GM08714 (cell line): ENCODE results near the gene ASNS.

Experiments
- H3K4me3 ChIP-seq: fragments of 200-500 bp; sonication (Bioruptor generic); 2 replicates; pipeline ENCODE4 v1.5.1; 2014; ENCODE audit warnings: mild to moderate bottlenecking, low read length, inconsistent platforms
- ZNF274 ChIP-seq: IDR thresholded peaks from 2 replicates; pipeline ENCODE4 v1.6.1; 2012; ENCODE audit warnings: mild to moderate bottlenecking, low read depth, low read length

Gene ASNS

DNA sequence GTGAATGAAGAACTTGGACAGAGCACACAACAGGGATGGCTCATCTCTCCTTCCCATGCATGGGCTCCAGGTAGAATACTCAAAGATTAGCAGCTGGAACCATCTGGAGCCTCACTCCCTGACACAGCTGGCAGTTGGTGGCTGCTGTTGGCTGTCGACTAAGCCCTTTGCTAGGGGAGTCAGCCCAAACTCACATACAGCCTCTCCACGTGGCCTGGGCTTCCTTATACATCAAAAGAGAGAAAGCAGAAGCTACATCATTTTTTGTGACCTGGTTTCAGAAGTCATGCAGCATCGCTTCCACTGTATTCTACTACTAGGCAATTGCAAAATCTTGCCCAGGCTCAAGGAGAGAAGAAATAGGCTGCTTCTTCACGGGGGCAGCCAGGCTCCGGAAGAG, 24.4 kb downstream of the ASNS start:
- H3K4me3 ChIP-seq = no peak overlapping the region
- no peak for TF ChIP-seq ZNF274

DNA sequence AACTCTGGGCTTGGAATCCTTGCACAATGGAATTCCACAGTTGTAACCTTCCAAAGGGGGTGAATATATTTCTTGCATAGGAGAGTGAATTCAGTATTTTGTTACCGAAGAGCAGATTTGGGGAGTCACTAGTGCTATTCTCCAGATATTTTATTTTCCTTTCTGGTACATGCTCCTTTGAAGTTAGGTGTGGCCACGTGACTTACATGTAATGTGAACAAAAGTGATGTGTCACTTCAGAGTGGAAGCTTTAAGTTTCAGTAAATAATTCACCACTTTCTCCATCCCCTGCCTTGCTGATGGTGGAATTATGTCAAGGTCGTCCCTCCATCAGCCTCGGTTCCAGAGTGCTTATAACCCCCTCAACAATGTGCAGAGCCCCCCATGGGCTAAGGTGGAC, 25.3 kb downstream of the ASNS start:
- TF ChIP-seq ZNF274 = no peak
- H3K4me3 ChIP-seq = no peak overlapping the region

DNA sequence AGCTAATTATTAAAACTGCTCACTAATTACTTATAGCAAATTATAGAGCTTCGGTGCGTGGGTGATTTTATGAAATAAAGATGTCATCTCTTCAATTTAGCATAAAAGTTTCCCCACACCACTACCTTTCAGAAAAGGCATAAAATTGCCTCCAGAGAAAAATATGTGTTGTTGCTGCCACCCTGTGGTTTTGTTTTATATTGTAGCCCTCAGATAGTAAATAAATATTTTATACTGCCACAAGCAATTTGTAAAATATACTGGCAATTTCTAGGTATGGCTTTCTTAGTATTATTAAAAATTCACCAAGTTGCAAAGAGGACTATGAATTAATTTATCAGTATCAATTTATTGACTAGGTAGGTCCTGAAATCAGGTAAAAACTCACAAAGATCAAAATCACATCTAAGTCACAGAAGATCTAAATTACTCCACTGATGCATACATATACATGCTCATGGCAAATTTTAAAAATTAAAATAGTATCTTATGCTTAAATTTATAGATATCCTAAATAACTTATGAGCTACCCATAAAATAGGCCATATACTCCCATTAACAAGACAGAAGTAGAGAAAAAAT, 26.5 kb downstream of the ASNS start:
- TF ChIP-seq ZNF274 = no peak
- no peak overlapping the region for H3K4me3 ChIP-seq

DNA sequence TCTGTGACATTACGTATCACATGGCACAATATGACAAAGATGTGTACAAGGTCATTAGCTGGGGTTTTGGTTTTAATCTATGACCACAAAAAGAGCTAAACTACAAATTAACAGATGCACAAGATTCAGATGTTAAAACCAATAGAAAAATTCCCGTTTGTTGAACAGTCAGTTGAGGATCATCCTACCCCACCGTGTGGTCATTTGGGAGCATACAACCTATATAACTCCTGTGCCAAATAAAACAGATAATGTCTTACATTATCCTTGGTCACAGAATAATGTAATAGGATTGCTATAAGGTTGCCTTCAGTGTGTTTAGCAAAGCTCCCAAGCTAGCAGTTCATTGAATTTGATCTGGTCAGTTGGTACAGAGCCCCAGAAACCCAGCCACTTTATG, 28.2 kb downstream of the ASNS start:
- no peak overlapping the region for H3K4me3 ChIP-seq
- TF ChIP-seq ZNF274 = no peak

DNA sequence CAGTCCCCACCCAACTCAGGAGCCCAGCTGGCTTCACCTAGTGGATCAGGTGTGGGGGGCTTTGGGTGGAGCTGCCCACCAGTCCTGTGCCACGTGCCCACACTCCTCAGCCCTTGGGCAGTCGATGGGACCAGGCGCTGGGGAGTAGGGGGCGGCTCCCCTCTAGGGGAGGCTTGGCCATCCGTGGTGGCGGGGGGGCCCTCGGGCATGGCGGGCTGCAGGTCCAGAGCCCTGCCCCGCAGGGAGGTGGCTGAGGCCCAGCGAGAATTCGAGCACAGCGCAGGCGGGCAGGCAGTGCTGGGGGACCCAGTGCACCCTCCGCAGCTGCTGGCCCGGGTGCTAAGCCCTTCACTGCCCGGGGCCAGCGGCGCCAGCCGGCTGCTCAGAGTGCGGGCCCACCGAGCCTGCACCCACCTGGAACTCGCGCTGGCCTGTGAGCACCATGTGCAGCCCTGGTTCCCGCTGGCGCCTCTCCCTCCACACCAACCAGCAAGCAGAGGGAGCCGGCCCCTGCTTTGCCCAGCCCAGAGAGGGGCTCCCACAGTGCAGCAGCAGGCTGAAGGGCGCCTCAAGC, 29.3 kb downstream of the ASNS start:
- TF ChIP-seq ZNF274 = no peak
- no peak overlapping the region for H3K4me3 ChIP-seq

DNA sequence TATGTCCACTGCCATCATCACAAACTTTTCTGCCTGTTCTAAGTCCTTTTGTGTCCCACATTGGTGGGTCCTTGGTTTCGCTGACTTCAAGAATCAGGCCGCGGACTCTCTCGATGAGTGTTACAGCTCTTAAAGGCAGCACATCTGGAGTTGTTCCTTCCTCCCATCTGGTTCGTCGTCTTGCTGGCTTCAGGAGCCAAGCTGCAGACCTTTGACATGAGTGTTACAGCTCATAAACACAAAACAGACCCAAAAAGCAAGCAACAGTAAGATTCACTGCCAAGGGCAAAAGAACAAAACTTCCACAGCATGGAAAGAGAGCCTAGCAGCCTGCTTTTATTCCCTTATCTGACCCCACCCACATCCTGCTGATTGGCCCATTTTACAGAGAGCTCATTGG, 30.2 kb downstream of the ASNS start:
- no peak for TF ChIP-seq ZNF274
- no peak overlapping the region for H3K4me3 ChIP-seq

DNA sequence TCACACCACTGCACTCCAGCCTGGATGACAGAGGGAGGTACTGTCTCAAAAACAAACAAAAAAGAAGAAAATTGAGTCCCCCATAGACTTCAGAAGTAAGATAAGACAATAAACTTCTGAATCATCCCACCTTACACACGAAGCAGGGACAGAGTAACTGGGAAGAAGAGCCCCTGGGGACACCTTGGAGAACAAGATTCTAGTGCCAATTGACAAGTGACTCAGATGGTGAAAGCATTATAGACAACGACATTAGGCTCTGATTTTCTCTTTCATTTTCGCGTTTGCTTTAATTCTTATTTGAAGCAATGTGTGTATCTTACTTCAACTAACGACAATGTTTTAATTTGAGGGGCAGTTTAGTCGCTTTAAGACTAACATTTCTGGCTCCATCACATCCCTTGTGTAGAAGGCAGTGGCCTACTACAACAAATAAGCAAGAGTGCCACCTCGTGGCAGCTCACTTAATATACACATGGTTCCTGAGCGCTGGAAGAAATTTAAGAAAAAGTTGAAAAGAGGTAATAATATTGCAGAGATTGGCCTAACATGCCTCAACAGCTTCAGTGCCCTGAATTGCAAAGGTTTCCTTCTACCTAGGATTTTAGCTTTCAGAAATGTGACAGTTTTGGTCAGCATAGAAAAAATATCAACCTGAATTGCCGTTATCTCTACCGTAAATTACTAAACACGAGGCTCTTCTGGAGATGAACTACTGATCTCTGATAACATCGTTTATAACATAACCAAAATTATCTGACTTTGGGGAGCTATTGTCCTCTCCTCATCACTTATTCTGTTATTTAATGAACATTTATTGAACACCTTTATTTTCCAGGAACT, 36.7 kb downstream of the ASNS start:
- no peak for TF ChIP-seq ZNF274
- H3K4me3 ChIP-seq = no peak overlapping the region

DNA sequence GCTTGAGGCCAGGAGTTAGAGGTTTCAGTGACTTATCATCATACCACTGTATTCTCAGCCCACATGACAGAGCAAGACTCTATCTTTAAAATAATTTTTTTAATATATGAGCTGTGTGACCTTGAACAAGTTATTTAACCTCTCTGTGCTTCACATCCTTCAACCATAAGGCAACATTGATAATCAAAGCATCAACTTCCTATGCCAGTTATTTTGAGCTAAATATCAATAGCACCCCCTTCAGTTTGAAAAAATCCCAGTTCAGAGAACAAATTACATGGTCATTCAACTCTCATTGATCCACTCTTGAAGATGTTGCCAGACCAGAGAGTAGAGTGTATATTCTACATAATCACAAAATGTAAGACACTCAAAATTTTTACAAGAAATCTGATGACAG, 53.0 kb downstream of the ASNS start:
- no peak for TF ChIP-seq ZNF274
- no peak overlapping the region for H3K4me3 ChIP-seq

DNA sequence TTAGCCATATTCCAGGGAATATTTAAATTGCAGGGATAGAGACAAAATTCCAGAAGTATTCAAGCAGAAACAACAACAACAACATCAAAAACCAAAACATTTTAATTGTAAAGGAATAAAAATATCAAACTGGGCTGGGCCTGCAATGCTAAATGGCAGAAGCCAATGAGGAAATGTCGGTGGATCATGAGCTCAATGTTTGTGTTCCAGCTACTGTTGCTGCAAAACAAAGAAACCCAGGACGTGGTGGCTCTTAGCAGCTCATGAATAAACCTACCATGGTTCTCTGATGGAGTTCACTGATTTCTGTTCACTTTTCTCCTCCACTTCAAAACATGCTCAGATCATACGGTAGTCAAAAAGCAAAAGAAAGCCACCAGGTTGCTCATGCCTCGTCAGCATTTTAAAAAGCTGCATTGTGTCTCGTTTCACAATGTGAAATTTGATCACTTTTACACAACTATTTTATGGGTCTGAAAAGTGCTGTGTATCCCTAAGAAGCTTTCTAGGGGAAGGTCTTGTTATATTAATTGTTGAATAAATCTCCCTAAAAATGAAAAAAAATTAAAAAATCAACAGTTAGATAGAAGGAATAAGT, 54.0 kb downstream of the ASNS start:
- no peak overlapping the region for H3K4me3 ChIP-seq

More for the DNA sequence above, 54.0 kb downstream of the ASNS start:
- TF ChIP-seq ZNF274 = no peak
